Limb (tissue), 2 donors: Measurements from ENCODE around the gene SMIM35.

Experiments used
- DNase-seq, 2 donors: peaks; one replicate each; pipeline ENCODE4 v3.0.0-alpha.2; 2016; ENCODE audit errors: extremely low spot score in 2 of 2

SMIM35 gene

DNA sequence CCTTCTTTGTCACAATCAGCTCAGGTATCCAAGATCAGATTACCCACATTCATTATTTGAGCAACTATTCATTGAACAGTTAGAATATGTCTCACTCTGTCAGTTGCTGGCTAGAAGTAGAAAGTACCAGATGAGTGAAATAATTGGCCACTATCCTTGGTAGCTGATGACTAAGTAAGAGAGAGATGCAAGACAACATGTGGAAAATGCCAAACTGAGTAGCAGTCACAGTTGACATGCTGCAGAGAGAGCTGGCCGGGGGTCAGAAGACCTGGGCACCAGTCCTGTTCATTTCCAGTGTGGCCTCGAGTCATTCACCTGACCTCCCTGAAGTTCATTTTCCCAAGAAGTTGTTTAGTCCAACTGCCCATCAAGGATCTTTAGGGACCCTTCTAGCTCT is 22.5 kb upstream of the SMIM35 start:
- no peak for DNase-seq

DNA sequence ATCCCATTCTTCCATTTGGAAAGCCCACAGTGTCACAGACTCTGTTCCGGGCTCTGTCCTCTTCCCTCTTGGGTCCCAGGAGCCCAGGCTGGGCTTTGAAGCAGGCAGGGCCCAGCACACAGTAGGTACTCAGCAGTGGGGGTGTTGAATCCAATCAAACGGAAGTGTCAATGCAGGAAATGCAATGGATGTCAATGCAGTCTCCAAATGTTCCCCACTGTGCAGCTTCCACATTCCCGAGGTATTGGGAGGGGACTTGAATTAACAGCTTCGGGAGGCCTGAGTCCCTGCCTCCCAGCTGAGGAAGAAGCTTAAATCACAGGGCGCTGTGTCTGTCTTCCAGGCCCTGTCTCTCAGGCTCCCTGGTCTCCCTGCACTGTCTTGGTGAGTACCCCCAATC is 21.8 kb upstream of the SMIM35 start:
- DNase-seq, result no peak

DNA sequence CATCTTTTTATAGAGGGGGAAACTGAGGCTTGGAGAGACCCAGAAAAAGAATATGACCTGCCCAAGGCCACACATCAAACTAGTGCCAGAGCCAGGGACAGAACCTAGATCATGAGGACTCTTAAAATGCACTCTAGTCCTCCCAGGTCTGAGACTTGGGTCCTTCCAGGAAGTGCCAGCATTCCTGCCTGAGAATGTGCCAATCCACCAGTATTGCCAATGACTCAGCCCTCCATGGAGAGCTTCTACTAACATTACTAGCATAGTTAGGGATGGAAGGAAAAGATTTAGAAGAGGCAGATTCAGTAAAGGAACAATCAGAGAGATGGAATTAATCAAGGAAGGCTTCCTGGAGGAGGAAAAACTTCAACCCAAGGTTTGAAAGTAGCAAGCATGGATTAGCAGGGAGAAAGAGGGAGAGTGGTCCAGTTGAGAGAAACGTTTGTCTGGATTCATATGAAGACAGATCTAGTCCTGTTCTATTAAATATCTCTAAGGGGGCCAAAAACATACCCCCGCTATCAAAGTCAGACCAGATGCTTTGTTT is 20.1 kb upstream of the SMIM35 start:
- DNase-seq, result no peak

DNA sequence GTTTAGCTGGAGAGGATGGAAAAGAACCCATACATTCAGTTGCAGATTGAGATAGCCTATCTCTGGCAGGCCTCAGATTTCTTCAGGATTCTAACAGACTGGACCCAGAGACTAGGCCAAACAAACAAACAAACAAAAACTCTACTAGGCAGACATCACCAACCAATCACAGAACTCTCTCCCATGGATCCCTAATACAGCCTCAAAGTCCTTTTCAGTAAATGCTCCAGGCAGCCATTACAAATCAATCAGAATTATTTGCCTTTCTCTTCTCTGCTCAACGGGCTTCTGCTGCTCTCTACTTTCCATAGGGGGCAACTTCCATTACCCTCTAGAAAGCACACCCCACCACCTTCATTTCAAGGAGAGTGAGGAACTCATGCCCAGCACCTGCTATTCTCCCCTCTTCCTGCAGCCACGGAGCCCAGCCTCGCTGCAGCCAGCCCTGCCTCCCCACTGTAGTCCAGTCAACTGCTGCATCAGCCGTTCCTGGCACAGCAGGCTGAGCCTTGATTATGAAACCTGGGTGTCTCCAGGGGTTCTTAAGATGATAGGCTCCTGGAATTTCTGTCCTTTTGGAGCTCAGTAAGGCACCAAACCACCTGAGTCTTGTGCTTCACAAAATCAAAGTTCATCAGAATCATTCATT is 19.0 kb upstream of the SMIM35 start:
- no peak for DNase-seq

DNA sequence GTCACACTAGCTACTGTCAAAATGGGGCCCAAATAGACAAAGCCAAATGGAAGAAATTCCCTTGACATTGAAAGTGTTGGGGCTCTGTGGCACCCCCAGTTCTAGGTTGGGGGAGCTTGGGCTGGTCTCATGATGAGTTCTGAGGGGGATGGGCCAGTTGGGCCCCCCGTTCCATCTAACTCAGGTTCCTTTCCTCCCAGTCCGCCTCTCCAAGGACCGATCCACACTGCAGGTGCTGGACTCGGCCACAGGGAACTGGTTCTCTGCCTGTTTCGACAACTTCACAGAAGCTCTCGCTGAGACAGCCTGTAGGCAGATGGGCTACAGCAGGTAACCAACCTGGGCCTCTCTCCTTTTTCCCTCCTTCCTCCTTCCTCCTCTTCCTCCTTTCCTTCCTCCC is 17.7 kb upstream of the SMIM35 start:
- DNase-seq, result no peak

DNA sequence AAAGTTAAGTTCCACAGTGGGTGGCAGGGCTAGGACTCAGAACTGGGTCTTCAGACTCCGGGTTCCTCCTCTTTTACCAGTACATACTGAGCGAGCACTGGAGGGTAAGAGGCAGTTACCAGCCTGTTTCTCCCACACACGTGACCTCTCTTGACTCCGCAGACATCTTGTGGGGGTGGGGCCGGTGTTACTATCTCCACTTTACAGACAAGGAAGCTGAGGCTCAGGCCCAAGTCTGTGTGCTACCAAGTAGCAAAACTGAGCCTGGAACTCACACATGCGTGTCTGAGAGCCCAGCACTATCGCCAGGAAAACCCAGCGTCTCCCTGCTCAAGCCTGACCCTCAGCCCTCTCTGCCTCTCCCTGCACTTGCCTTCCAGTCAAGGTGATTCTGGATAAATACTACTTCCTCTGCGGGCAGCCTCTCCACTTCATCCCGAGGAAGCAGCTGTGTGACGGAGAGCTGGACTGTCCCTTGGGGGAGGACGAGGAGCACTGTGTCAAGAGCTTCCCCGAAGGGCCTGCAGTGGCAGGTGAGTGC is 16.0 kb upstream of the SMIM35 start:
- DNase-seq, result no peak

DNA sequence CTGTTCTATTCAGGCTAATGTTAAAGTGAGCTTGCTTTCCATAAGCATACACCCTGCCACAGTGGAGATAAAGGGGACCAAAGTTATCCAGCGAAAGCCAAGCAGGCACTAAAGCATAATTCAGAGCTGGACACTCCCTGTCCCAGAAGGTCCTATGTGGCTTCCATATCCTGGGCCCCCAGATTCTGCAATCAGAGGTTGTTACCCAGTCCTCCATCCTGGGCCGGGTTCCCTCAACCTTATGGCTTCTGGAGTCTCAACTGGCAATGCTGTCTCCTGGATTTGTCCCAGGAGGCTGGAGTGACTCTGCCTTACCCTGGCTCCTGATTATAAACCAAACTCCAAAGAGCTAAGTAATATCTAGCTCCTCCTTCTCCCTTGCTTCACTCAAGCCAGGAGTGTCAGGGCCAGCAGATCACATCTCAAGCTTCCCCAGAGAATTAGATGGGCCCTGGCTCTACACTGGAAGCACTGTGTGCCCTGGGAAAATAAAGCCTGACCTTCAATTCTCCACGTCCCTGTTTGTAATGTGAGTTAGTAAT is 14.0 kb upstream of the SMIM35 start:
- DNase-seq, result no peak

DNA sequence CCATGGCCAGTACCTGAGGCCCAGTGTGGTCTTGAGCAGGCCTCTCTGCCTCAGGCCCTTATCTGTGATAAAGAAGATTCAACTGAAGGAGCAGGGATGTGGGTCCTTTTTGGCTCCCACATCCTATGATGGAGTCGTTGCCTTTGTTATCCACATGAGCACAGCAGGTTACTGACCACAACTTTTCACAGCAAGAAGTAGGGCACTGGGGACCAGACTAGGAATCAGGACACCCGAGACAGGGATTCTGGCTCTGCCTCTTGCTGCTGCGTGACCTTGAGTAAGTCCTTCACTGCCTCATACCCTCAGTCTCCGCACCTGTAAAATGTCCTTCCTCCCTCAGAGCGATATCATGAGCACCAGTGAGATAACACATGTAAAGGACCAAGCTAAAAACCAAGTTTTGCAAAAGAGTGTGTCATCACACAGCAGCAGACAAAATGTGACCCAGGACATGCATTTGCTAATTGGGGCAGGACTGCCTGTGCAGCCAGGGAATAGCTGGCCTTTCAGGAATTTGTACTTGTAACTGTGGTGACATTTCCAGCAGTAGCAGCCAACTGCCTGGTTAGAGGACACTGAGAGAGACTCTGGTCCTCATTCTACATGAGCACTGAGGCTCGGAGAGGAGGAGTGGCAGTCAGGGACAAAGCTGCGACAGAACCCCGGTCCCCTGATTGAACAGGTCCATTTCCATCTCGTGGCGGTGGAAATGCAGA is 13.2 kb upstream of the SMIM35 start:
- no peak for DNase-seq

DNA sequence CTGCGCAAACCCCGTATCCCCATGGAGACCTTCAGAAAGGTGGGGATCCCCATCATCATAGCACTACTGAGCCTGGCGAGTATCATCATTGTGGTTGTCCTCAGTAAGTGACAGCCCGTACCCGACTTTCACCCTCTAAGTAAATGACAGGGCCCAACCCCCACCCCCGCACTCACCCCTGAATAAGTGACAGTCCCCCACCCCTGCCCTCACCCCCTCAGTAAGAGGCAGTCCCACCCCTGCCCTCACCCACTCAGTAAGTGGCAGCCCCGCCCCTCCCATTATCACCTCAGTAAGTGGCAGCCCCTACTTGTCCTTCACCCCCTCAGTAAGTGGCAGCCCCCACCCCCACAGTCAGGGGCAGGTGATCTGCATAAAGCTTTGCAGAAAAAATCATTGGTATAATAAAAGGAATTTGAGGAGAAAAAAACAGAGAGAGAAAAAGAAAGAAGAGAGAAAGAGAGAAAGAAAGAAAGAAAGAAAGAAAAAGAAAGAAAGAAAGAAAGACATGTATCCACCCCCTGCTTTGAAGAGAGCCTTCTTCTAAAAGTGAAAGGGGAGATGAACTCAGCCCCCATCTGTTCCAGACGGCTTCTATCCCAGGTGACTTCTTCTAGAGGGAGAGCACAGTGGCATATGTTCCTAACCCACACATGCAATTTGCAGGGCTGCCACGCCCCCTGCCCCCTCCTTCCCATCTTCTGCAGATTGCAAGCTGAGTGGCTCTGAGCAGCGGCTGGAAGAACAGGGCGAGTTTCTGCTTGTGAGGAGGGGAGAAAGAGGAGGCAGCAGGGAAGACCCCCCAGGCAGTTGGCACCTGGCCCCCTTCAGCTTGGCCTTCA is 12.5 kb upstream of the SMIM35 start:
- no peak for DNase-seq

DNA sequence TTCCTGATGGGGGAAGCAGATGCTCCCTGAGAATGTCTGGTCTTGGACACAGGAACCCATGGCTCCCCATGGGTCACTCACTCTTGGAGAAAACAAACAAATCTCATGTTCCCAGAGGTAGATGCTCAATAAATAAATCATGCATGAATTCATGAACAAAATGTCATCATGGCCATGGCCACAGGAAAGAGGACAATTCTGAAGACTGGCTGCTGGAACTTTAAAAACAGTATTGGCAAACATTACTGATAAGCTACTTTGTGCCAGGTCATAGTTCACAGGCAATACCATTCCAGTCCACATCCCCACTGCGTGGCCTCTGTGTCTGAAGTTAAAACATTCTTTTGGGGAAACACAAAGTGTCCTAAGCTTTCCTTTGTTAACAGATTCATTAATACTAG is 9.2 kb upstream of the SMIM35 start:
- no peak for DNase-seq

DNA sequence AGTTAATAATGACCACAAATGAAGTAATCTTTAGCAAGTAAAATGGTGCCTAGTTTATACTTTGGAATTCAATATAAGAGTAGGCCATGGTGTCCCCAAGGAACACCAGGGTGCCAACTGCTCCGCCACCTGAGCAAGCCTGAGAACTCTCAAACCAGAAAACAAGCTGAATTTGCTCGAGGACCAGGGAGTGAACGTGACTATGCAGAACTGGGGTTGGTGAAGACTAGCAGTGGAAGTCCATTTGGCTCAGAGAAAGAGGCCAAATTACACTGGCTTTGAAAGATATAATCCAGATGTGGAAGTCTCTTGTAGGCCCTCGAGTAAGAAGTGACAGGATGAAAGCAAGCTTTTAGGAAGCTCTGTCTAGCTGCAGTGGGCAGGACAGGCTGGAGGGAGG is 8.7 kb upstream of the SMIM35 start:
- DNase-seq, result no peak

DNA sequence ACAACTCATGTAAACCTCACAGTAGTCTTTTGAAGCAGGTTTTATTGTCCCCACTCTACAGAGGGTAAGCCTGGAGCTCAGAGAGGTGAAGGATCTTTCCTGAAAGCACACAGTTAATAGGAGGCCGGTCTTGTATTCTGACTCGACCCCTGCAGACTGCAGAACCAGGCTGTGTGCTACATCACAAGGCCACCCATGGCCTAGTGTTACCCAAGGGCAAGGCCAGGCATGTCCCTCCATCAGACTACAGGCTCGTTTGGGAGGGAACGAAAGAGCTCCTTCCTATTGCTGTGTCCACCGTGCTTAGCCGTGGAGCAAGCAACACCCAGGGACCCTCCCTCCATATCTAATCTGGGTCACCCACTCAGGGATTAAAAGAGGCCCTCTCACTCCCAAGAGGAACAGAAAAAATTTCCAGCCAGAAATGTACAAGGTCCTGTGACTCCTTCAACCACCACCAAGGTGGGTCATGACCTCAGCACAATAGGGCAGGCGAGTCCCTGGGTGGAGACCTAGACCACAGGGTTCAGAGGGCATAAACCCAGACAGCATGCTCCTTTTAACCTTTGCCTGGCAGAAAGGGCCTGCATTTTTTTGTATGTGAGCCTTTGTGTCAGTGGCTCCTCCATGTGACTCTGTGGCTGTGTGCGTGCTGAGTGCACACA is 6.3 kb upstream of the SMIM35 start:
- DNase-seq, result no peak

DNA sequence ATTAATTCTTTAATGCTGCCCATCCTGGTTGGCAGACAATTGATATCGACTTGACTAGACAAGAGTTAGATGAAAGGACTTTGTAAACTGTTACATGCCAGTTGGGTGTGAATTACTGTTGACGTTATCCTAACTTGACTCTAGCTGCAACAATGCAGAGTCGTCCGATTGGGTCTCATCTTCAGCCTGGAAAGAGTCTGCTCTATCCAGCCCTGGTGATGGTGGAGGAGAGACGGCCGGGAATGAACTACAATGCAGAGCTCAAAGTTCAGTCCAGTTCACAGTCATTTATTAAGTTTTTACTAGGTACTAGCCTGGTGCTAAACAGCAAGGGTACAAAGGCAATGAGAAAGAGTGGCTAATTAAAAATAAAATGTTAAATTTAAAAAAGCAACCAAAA is 4.9 kb upstream of the SMIM35 start:
- no peak for DNase-seq

DNA sequence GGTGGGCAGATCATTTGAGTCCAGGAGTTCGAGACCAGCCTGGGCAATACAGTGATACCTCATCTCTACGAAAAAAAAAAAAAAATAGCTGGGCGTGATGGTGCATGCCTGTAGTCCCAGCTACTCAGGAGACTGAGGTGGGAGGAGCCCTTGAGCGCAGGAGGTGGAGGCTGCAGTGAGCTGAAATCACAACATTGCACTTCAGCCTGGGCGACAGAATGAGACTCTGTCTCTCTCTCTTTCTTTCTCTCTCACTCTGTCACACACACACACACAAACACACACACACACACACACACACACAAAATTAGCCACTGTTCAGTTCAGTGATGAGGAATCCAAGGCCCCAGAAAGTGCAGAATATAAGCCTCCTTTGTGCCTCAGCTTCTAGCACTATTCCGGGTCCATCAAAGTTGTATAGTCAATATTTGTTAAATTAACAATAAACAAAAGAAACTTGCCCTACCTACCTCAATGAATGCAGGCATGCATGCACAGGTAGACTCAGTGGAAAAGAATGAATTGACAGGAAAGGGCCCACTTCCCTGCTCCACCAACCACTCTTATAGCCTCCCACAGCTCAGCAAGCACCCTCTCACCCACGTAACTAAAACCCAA is 3.9 kb upstream of the SMIM35 start:
- no peak for DNase-seq

DNA sequence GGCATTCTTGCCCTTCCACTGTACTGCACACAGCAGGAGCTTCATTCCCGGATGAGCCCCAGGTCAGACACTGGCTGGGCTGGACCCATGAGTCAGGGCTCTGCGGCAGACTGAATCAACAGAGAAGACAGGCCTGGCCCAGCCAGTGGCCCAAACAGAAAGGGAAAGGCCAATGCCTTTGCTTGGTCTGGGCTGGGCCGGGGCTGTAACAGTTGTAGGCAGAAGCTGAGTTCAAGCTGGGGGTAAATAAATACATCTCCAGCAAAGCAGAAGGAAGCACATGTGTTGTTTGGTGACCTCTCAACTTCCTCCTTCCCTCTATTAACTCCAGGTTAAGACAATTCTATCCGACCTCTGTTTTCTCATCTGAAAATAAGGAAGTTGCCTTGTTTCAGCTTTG is 1.8 kb upstream of the SMIM35 start:
- no peak for DNase-seq

DNA sequence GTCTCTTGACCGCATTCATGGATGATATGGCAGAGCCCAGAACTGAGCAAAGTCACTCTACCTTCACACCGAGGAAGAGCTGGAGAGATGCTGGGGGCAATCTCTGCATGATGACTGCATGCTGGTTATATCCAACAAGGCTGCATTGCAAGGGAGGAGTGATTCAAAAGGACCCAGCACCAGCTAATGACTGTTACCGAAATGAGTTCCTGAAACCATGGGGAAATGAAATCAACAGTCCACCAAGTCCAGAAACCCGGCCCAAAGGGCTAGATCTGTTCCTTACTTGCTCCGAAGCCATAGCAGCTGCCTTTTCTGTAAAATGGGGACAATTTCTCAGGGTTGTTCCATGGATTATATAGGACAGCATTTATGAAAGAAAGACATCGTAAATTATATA is 1.2 kb upstream of the SMIM35 start:
- DNase-seq, result no peak

DNA sequence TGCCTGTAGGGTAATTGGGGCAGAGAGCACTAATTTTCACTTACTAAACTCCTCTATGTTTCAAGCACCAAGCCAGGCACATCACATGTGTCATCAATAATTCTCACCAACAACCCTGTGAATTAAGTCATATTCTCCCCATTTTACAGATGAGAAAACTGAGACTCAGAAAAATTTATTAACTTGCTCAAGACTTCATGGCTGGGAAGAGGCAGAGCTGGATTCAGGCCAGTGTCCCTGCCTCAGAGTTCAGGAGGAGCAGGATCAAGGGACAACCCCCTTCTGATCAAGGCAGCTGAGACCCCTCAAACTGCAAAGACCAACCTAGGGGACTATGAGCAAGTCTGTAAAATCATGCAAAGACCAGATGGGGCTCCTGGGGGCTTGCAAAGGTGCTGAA is 2.1 kb downstream of the SMIM35 start:
- no peak for DNase-seq

DNA sequence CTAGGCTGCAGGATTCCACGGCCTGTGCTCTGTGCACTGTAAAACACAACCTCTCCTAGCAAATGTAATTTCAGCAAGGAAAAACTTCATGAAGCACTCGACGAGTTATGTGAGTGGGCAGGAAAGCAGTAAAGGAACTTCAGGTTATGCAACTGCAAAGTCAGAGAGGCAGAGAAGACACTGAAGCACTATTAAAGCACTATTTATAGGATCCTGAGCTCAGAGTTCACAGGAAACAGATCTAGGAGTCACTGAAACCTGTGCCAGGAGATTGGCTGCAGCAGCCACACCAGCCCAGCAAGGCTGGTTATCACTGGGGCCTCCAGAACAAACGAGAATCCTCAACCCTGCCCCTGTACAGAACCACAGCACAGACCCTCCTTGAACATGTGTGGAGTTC is 2.5 kb downstream of the SMIM35 start:
- no peak for DNase-seq

DNA sequence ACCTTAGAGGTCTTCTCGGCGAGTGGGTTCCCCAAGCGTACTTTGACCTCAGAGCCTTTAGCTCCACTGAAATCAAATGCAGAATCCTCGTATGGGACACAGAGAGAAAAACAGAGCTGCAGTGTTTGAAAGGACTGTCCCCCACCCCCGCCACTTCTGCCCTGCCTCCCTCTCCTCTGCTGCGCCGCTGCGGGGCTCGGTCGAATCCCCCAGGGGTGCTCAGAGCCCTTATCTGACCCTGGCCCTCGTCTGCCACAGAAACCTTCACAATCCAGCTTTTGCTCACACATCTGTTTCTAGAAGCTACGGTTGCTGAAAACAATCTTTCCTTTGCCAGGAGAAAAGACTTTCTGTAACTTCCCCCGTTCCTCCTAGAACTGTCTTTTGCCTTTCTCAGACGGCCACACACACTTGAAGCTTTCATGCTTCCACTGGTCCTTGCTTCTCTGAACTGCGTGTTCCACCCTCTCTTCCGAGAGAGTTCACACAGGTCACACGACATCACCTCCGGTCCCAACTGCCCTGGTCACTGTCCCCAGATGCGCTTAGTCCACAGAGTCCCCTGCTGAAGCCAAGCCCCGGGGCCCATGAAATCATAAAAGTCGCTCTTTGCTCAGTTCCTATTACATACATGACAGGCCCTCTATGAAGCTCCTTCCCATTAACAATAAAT is 3.7 kb downstream of the SMIM35 start:
- DNase-seq, result no peak

DNA sequence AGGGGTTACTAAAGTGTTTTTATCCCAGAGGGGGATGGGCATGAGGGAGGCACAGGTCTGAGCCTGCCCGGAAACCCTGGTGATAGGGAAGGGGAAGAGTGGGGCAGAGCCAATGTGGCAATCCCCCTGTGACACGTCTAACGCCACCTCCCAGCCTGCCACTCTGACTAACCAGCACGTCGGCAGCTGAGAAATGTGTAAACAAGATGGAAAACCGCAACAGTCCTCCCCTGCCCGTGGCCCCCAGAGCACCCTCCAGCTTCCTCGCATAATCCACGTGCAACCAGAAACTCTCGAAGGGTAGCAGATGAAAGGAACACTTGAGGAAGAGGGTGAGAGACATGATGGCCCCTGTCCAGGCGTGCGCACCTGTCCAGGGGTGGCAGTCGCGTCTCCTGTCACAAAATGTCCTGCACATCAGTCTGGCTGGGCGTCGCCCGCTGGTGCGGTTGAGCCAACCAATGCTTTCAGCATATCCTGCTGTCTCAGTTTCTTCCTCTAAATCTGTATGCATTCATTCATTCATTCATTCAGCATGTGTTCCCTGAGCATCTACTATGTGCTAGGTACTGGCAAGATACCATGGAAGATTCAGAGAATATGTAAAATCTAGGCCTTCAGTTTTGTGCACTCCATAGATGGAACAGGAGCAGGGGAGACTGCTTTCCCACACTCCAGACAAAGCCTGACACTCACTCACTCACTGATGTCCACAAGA is 5.4 kb downstream of the SMIM35 start:
- DNase-seq, result no peak
